GM20431 (cell line): Measurements from ENCODE around the gene TIPARP.
"Not testable (repeated sequence)": the region's sequence is repeated elsewhere in the genome, so short reads cannot be mapped to it uniquely, and the experiment has no call there.

ENCODE experiments used
- in situ Hi-C: fragments of 300-500 bp; cut with MseI, MboI; formaldehyde crosslinking; loops from one replicate; pipeline ENCODE4 v1.15.0; 2020; ENCODE audit warnings: low sequenced_read_pairs; ENCODE audit not compliant: unreplicated experiment

TIPARP gene

GRCh38 chr3:156704370-156705036 is 30.1 kb downstream of the TIPARP start:
- in situ Hi-C loops: no loop called here

GRCh38 chr3:156705761-156706616 is 31.6 kb downstream of the TIPARP start:
- in situ Hi-C loops: no loop called here

GRCh38 chr3:156707588-156707987 is 33.2 kb downstream of the TIPARP start:
- in situ Hi-C loops: no loop called here

- in situ Hi-C loops: no loop called here
These were observed 36.0 kb downstream of the TIPARP start for GRCh38 chr3:156710429-156710828.

- in situ Hi-C loops: no loop called here
These were observed 36.7 kb downstream of the TIPARP start for GRCh38 chr3:156711113-156711512.

- in situ Hi-C loops: not testable (repeated sequence)
These were observed 37.6 kb downstream of the TIPARP start for GRCh38 chr3:156711944-156712343.

GRCh38 chr3:156716105-156716862 is 41.9 kb downstream of the TIPARP start:
- in situ Hi-C loops: no loop called here

- in situ Hi-C loops: no loop called here
These were observed 44.4 kb downstream of the TIPARP start for GRCh38 chr3:156718622-156719306.

- in situ Hi-C loops: no loop called here
These were observed 46.4 kb downstream of the TIPARP start for GRCh38 chr3:156720826-156721225.

- in situ Hi-C loops: no loop called here
These were observed 47.6 kb downstream of the TIPARP start for GRCh38 chr3:156721687-156722618.

- in situ Hi-C loops: no loop called here
These were observed 48.8 kb downstream of the TIPARP start for GRCh38 chr3:156723182-156723619.

- in situ Hi-C loops: no loop called here
These were observed 51.3 kb downstream of the TIPARP start for GRCh38 chr3:156725682-156726081.

- in situ Hi-C loops: no loop called here
These were observed 52.1 kb downstream of the TIPARP start for GRCh38 chr3:156726456-156726855.

- in situ Hi-C loops: no loop called here
These were observed 53.3 kb downstream of the TIPARP start for GRCh38 chr3:156727519-156728205.

- in situ Hi-C loops: no loop called here
These were observed 54.0 kb downstream of the TIPARP start for GRCh38 chr3:156728267-156728985.

GRCh38 chr3:156729460-156730179 is 55.2 kb downstream of the TIPARP start:
- in situ Hi-C loops: no loop called here

GRCh38 chr3:156731813-156732212 is 57.4 kb downstream of the TIPARP start:
- in situ Hi-C loops: no loop called here
